GM19035 (cell line): ENCODE data around the gene INTS12.
A peak's percentile ranks its signal among the peaks of the same experiment; 100 is the strongest.

Experiments used
- ATAC-seq: cut with Tn5 transposase; IDR thresholded peaks from one replicate; pipeline ENCODE4 v1.9.1; 2021; ENCODE audit not compliant: unreplicated experiment

INTS12 gene

DNA sequence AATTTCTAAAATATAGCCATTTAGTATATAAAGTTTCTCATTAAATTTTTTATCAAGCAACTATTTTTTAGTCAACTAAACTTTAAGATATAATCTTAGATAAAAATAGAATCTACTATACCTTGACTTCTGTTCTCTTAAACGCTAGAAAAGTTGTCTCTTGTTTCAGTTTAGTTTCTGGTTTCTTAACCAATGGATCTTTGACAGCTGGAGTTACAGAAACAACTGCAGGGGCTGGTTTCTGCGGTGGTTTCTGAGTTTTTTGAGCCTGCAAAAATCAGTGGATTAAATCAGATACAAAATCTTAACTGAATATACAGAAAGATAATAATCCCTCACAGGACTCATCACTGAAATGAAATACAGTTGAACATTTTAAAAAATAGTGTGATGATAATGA lies 21.9 kb downstream of the INTS12 start:
- ATAC-seq: no peak

DNA sequence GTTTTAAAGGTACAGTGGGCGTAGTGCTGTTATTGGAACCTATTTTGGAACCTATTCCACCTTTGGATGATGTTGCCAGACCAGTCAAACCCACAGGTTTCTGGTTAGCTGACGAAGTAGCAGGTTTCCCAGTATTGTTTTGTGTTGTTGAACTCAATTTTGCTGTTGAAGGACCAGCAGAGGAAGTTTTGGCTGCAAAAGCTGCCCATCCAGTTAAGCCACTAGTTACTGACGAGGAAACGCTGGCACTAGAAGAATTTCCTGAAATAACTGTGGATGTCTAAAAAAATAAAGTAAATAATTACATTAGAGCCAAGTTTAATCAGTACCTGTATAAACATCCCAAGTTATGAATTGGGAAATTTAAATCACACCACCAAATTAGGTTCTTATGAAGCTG lies 25.5 kb downstream of the INTS12 start:
- ATAC-seq: no peak

DNA sequence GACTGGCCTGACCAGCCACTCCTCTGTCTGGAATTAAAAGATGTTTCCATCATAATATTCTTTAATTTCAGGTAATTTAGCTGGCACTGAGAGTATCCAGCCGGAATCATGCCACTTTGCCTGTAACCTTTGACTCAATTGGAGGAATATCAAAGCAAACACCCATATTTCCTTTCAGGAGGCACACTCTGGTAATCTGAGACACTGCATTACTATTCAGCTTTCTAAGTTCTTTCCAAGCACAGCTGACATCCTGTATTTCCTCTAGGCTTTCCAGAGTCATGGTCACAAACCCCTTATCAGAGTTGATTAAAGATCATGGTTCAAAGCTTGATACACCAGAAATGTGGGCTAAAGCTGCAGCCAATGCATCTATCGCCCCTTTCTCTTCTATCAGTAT lies 29.3 kb downstream of the INTS12 start:
- ATAC-seq: no peak

DNA sequence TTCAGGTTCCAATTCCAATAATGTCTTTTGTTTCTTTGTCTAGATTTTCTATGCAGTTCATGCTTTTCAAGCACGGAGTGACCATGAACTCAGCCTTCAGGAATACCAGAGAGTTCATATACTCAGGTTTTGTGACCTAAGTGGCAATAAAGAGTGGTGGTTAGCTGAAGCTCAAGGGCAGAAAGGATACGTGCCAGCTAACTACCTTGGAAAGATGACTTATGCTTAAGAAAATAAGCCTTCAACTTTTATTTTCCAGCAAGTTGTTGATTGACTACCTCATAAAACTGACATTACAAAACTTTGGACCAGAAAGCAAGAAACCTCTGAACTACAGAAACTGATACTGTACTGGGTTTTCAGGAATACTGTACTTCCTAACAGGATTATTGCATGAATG lies 30.8 kb downstream of the INTS12 start:
- ATAC-seq: no peak

DNA sequence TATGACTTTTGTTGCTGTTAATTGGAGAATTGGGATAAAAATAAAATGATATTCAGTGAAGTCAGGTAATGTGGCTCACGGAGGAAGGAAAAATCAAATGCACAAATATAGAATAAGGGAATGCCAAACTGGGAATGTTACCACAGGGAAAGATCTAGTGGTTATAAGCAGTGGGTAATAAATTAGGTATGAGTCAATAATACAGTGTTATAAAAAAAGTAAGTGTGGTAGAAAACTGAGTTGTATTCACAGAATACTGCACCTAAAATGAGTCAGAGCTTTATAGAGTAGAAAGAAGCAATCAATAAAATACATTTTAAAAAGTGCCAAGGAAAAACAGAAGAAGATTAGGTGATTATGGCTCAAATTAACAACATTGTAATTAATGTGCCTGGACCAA lies 34.5 kb downstream of the INTS12 start:
- no peak for ATAC-seq

DNA sequence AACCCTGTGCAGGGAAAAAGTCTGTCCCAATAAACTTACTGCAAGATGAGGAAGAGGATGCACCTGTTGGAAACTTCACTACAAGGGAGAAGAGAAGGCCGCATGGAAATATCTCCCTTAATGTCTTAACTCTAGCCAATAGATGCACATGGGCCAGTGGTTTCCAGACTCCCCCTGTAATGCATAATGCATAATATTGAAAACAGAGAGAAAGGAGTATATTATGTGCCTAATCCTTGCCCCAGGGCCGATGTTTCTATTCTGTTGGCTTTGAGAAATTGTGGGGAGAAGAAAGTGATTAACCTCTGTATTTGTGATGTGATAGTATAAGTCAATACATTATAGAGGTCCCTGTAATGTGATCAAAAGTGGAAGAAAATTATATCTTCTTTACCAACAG lies 37.2 kb downstream of the INTS12 start:
- ATAC-seq: no peak

DNA sequence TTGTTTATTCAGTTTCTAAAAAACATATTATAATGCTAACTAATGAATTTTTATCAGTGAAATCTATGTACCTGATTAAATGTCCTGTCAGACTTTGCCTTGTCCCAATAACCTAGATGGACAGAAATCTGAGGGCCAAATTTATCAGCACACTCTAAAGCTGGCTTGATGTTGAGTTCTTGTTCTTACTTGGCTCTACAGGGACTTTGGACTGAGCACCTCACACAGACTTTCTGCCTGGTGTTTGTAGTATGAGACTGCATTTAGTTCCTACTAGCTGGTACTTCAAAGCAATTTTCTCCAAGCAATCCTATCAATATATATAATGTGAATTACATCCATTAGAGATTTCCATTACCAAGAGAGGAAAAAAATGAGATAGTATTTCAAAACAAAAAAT lies 37.8 kb downstream of the INTS12 start:
- ATAC-seq: no peak

DNA sequence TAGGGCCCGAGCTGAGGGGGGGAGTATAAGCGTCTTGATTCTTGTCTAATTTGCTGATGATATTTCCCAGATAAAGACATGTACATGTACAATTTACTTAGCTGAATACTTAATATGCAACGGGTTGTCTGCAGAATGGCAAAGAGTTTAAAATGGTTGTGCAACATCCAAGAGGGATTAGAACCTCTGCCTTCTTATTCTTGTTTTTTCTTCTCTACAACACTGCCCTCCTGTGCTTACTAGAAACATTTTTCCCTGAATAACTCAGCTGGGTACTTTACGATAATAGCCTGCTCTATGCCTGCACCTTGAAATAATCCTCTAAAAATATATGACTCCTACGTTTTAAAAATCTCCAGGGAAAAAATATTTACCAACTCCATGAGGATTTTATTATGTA lies 41.8 kb downstream of the INTS12 start:
- ATAC-seq: no peak

DNA sequence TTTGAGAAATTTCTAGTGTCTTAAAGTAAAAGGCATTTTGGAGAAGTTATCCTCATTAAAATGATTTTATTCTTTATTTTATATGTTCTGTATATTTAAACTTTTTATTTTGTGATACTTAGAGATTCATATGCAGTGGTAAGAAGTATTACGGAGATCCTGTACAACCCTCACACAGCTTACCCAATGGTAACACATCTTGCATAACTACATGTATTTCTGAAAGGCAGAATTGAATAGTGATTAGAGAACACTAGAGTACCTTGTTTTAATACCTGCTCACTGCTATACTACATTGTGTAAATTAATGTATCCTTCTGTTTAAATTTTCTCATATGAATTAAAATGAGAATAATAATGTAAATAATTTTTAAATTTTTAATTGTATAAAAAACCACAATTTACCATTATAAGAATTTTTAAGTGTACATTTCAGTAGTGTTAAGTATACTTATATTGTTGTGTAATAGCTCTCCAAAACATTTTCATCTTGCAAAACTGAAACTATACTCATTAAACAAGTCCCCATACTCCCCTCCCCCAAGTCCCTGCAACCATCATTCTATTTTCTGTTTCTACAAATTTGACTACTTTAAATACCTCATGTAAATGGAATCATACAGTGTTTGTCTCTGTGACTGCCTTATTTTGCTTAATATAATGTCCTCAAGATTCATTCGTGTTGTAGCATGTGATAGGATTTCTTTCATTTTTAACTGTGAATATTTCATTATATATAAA lies 45.4 kb downstream of the INTS12 start:
- no peak for ATAC-seq

DNA sequence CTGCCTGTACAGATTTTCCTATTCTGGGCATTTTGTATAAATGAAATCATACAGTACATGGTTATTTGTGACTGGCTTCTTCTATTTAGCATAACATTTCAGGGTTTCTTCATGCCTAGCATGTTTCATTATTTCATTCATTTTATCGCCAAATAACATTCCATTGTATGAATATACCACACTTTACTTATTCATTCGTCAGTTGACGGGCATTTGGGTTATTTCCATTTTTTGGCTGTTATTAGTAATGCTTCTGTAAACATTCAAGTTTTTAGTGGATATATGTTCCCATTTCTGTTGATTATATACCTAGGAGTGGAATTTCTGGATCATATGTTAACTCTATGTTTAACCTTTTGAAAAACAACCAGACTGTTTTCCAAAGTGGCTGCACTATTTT lies 47.5 kb downstream of the INTS12 start:
- ATAC-seq: no peak

DNA sequence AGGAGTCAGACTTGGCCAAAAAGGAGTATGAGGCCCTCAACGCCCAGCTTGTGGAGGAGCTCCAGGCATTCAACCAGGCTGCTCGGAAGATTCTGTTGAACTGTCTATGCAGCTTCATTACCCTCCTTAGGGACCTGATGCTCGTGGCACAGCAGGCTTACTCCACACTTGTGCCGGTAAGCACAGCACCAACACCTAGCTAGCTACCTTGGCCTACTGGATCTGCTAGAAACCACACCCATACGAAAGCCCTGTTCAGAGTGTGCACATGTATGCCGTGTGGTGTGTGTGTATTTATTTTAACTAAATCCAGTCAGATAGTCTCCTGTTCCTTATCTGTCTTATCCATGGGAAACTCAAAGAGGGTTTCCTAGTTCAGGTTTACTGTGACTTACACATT lies 49.3 kb downstream of the INTS12 start:
- ATAC-seq: no peak

DNA sequence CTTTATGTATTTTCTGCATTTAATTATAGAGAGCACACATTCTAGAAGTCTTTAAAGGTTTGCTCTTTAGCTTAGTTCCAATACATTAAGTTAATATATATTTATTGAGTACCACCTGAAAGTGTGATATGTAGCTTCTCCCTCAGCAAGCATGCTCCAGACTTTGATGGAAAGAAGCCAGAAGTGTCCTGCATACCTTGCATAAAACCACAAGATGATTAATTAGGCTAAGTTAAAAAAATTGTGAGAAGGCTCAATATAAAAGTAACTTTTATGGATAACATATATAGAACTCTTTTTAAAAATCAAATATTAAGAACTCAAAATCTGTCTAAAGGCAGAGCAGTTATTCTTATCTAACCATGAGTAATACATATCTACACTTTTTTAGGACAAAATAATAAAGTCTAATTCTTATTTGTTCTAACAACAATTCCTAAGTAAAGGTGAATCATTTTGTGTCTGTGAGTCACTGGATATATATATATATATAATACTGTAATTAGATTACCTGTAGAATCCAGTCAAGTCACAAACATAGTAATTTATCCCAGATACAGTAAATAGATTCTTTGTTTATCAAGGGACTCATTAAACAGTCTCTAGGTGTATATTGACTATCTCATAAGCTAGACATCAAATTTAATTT lies 51.2 kb downstream of the INTS12 start:
- no peak for ATAC-seq

DNA sequence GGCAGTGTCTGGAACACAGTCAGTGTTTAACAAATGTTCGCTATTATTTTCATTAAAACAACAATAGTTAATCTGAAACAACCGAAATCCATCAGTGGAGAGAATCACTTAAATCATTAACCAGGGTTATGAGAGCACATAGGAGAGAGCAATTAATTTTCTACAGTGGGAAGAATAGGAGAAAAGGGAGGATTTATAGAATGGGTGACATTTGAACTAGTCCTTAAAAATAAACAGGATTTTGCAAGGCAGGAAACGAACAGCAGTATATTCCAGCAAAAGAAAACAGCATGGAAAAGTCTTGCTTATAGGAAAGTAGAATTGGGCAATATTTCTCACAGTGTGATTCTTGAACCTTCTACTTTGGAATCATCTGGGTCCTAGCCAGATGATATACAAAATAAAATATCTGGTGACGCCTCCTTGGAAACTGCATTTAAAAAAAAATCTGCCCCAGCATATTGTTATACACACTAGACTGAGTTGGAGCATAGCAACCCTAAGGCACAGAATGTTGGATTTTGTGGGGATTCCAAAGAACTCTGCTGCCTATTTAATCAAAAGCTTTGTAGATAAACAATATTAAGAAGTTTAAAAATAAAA lies 56.1 kb downstream of the INTS12 start:
- ATAC-seq: no peak

DNA sequence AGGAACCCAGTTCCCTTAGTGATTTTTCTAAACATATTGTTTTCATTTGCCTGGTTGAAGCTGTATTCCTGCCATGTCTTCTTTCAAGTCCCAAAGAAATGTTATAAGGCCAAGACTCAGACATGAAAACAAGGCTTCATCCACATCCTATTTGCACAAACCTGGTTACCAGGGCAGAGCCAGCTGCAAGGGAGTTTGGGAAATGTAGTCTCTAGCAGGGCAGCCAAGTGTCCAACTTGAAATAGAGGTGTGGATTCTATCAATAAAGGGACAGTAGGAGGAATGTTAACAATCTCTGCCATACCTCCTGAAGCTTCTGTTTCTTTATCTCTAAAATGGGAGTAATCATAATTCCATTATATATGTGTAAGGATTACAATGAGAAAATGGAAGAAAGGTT lies 56.6 kb downstream of the INTS12 start:
- ATAC-seq: no peak

DNA sequence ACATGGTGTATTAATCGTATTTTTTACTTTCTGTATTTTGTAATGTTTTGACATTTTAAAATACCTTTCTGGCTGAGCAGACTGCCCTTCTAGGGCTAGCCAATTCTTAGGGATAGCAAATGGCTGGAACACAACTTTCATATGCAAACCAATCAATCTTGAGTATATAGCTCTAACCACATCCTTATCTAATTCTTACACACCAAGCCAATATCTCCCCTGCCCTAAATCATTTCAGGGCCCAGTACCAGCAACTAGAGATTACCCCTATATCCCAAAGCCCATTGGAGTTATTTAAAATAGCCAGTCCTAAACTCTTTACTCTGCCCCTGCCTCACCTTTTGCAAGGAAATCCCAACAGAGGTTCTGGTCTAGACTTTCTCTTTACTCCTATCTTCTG lies 58.3 kb downstream of the INTS12 start:
- ATAC-seq: no peak

DNA sequence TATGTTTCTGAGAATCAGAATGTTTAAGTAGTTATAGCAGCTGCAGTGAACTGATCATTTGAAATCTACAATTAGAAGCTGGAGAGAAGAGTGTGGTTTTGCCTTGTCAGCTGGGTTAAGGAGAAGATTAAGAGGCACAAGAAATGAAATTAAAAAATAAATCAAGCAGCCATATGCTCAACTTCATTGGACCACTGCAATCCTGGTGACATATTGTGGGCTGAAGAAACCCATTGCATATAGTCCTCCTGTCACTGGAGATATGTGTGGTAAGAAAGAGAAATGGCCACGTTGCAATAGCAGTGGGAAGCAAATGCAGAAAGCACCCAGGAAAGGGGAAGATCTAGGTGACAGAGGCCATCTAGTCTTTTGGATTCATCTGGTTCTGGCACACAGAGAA lies 63.0 kb downstream of the INTS12 start:
- no peak for ATAC-seq

DNA sequence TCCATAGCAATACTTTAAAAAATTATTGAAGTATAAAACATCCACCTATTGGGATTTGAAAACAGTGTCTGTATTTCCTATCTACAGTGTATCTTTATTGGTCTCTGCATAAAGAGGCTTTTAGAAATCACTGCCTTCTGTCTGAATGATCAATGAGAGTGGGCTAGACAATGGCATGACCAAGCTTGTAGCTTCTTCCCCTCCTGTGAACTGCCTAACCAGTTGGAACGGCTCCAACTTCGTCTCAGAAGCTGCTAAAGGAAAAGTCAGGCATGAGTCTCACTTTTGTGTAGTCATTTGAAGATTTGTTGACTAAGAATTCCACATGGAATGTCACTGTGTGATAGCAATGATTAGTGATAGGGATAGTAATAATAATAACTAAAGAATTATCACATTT lies 64.2 kb downstream of the INTS12 start:
- ATAC-seq: no peak

DNA sequence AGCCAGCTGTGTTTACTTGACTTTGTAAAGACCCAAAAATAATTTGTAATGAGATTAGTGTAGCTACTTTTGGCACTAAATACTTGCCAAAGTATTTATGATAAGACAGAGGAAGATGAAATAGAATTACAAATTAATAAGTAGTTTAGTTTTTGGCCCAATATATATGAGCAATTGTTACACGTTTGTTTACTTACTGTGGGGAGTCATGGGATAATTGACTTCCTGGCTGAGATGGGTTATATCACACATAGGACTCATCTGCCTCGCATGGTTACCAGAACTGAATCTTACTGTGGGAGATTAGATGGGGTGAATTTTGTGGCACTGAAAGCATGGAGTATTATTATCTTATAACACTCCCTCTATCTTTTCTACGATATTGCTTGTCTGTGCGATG lies 66.6 kb downstream of the INTS12 start:
- ATAC-seq: no peak

DNA sequence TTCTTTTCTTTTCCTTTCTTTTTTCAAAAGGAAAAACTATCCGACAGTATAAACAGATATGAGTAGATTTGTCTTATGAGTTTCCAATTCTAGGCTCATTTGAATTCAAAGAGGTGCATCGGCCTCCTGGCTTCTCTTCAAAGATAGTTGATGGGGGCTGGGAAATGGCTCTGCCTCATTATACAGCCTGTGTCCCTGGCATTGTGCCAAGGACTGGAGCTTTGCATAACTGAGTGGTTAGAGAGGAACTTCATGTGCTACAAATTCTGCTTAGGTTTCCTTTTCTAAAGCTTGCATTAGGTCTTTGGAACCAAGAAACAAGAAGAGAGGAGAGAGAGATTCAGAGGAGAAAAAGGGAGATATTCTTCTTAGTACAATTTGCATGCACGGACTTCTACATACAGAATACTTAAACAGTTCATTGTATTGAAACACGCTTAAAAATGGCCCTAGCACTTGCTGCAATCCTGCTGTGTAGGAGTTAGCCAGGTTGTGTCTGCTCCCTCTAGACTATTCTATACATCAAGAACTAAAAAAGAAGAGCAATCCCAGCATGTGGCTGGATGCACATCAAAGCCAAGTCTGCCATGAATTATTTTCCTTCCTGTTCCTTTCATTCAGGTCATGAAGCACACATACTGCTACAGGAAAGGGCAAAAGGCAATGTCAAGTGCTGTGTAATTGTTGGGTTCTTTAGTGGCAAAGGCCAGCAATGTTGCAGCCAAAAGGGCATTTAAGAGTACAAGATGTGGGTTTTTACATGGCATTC lies 70.9 kb downstream of the INTS12 start:
- peak; percentile 86 for ATAC-seq

DNA sequence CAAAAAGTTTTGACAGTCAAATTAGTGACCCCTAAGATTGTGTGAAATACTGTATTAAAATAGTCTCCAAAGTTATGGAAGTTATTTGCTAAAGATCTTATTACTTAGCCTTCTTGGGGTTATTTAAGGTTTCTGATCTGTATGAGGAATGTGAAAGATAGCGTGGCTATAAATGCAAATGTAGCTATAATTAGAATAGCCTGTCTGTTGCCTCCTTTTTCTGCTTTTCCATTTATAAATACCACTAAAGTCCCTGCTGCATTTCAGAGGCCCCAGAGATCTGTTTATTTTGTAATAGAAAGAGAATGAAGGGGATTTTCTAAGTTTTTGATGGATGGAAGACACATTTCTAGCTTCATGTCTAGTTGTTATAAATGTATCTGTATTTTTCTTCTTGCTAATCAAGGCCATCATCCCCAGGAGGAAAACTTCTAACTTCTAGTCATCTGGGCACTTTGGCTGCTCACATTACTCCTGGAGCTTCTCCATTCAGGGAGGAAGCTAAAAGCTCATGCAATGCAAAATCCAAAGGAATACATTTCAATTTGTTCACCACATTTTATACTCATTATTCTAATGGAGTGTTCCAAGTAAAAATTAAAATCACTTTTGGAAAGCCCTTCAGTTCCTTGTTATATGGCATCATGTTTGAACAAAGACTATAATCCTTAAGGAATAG lies 73.9 kb downstream of the INTS12 start:
- ATAC-seq: no peak

DNA sequence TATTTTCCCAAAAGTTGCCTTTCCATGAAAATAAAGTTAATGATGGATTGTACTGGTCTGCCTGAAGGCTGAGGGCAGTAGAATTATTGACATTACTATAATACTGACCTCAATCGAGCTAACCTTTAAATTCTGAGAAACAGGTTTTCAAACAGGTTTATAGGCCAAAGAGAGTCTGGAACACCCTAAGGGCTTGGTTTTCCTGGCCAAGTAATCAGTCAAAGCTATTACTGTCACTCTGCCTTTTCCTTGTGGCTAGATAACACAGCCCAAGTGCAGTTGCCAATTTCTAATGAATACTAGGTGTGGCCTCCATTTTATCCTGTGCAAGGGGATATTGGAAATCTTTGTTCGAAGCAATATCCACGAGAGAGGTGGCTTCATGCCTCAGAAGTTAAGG lies 75.2 kb downstream of the INTS12 start:
- ATAC-seq: no peak
